Left forelimb (tissue), 1 donor: ENCODE results near the gene PIK3R5.
"Not testable (repeated sequence)": the region's sequence is repeated elsewhere in the genome, so short reads cannot be mapped to it uniquely, and the experiment has no call there.

Source experiments
- DNase-seq: peaks from one replicate; pipeline ENCODE4 v3.0.0-alpha.2; 2018; ENCODE audit warnings: low spot score

The PIK3R5 gene

GRCh38 chr17:8965394-8966168 is at the start of gene PIK3R5:
PIK3R5 (minus strand) TSS chr17:8965707; CDS start chr17:8911494, 54,213 bp downstream.
- DNase-seq: no peak

GRCh38 chr17:9011001-9011400 is 45.5 kb upstream of the PIK3R5 start:
- no peak for DNase-seq

- no peak for DNase-seq
Observed at GRCh38 chr17:9009737-9010136, 44.2 kb upstream of the PIK3R5 start.

- DNase-seq: no peak
Observed at GRCh38 chr17:9009096-9009495, 43.6 kb upstream of the PIK3R5 start.

- DNase-seq: no peak
Observed at GRCh38 chr17:9007052-9007714, 41.7 kb upstream of the PIK3R5 start.

- DNase-seq: no peak
Observed at GRCh38 chr17:9006175-9006767, 40.8 kb upstream of the PIK3R5 start.

- no peak for DNase-seq
Observed at GRCh38 chr17:9004961-9005285, 39.4 kb upstream of the PIK3R5 start.

- DNase-seq: no peak
Observed at GRCh38 chr17:9004132-9004960, 38.8 kb upstream of the PIK3R5 start.

- DNase-seq: no peak
Observed at GRCh38 chr17:9003355-9004131, 38.0 kb upstream of the PIK3R5 start.

GRCh38 chr17:9002606-9003354 is 37.3 kb upstream of the PIK3R5 start:
- no peak for DNase-seq

GRCh38 chr17:9002227-9002605 is 36.7 kb upstream of the PIK3R5 start:
- no peak for DNase-seq

GRCh38 chr17:9001559-9001958 is 36.1 kb upstream of the PIK3R5 start:
- no peak for DNase-seq

GRCh38 chr17:8997994-8998628 is 32.6 kb upstream of the PIK3R5 start:
- DNase-seq: no peak

- no peak for DNase-seq
Observed at GRCh38 chr17:8995711-8996110, 30.2 kb upstream of the PIK3R5 start.

GRCh38 chr17:8994319-8994718 is 28.8 kb upstream of the PIK3R5 start:
- peak; percentile 72 for DNase-seq

- no peak for DNase-seq
Observed at GRCh38 chr17:8991514-8992285, 26.2 kb upstream of the PIK3R5 start.

GRCh38 chr17:8988263-8988935 is 22.9 kb upstream of the PIK3R5 start:
- DNase-seq: not testable (repeated sequence)

GRCh38 chr17:8986295-8986694 is 20.8 kb upstream of the PIK3R5 start:
- DNase-seq: no peak

- DNase-seq: no peak
Observed at GRCh38 chr17:8985054-8985701, 19.7 kb upstream of the PIK3R5 start.
